Stimulated activated CD4-positive, alpha-beta T cell treated with anti-CD3 and anti-CD28 coated beads, Interleukin-4, amount 100 ng/mL, for 4 hours (primary cell): Measurements from ENCODE around the gene PUM1.

Source experiments
- DNase-seq, 2 experiments: peaks; one replicate each; pipeline ENCODE4 v3.0.0-alpha.2; 2020

Gene PUM1

GRCh38 chr1:30887485-30888315 lies 177.8 kb downstream of the PUM1 start:
- DNase-seq = no peak

- no peak for DNase-seq
These were observed 178.6 kb downstream of the PUM1 start for GRCh38 chr1:30886710-30887428.

GRCh38 chr1:30885570-30886522 lies 179.7 kb downstream of the PUM1 start:
- DNase-seq = no peak

- DNase-seq = no peak
These were observed 180.8 kb downstream of the PUM1 start for GRCh38 chr1:30884723-30885122.

- no peak for DNase-seq
These were observed 181.9 kb downstream of the PUM1 start for GRCh38 chr1:30883389-30884172.

GRCh38 chr1:30882678-30883388 lies 182.7 kb downstream of the PUM1 start:
- no peak for DNase-seq
